NT2/D1 (cell line): ENCODE results near the gene CSTB.

Experiments
- SUZ12 ChIP-seq: IDR thresholded peaks from 2 replicates; pipeline ENCODE4 v1.6.1; 2011; ENCODE audit not compliant: insufficient read length, insufficient read depth; ENCODE audit errors: extremely low read depth
- ZNF274 ChIP-seq: IDR thresholded peaks from 2 replicates; pipeline ENCODE4 v1.6.1; 2011; ENCODE audit warnings: mild to moderate bottlenecking, low read depth, low read length

GRCh38 chr21:43758111-43758641 is 17.9 kb downstream of the CSTB start:
- TF ChIP-seq ZNF274 = no peak
- TF ChIP-seq SUZ12 = no peak
